ENCODE data around the gene DAAM2. TPM values are rescaled to one million over a fixed set of nuclear protein-coding genes. Genes with fewer than 3 reads are reported as not detected.

DAAM2 gene
- total and polyA plus RNA-seq, 4 donors: 1.9 to 17.0 (median 4.4) TPM

DNA sequence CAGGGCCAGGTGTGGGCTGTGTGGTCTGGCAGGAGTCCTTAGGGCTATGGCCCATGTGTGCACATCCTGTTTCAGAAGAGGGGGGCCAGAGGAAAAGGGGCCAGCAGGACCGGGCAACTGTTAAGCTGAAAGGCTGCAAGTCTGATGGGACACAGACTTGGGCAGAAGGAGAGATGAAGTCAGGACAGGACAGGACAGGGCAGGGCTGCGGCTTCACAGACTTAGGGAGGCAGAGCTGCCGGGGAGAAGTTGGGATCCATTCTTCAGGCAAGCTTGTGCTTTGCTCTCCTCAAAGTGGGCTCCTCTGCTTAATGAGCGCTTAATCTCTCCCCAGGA, 113.4 kb downstream of the DAAM2 start:
- TF ChIP-seq, protein P1, sequence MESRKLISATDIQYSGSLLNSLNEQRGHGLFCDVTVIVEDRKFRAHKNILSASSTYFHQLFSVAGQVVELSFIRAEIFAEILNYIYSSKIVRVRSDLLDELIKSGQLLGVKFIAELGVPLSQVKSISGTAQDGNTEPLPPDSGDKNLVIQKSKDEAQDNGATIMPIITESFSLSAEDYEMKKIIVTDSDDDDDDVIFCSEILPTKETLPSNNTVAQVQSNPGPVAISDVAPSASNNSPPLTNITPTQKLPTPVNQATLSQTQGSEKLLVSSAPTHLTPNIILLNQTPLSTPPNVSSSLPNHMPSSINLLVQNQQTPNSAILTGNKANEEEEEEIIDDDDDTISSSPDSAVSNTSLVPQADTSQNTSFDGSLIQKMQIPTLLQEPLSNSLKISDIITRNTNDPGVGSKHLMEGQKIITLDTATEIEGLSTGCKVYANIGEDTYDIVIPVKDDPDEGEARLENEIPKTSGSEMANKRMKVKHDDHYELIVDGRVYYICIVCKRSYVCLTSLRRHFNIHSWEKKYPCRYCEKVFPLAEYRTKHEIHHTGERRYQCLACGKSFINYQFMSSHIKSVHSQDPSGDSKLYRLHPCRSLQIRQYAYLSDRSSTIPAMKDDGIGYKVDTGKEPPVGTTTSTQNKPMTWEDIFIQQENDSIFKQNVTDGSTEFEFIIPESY (IDR thresholded peaks at IDR 0.05): no peak
- TF ChIP-seq FOXA2 (IDR thresholded peaks at IDR 0.05) (no peak), EGR1 (IDR thresholded peaks at IDR 0.05; ENCODE audit: low read depth in 2 of 2) (no peak), FOXA1 (IDR thresholded peaks at IDR 0.05) (no peak), JUND (IDR thresholded peaks at IDR 0.05) (no peak), GABPA (IDR thresholded peaks at IDR 0.05 in 1 of 2, conservative IDR thresholded peaks at IDR 0.05 in 1 of 2) (no peak), RAD21 (IDR thresholded peaks at IDR 0.05) (no peak), HNF4G (IDR thresholded peaks at IDR 0.05) (no peak), HNF4A (conservative IDR thresholded peaks at IDR 0.05) (no peak), YY1 (IDR thresholded peaks at IDR 0.05) (no peak), RXRA (IDR thresholded peaks at IDR 0.05) (no peak), SP1 (IDR thresholded peaks at IDR 0.05) (no peak), TAF1 (conservative IDR thresholded peaks at IDR 0.05) (no peak), NR2F2 (IDR thresholded peaks at IDR 0.05) (no peak)
- TF ChIP-seq, protein P2, sequence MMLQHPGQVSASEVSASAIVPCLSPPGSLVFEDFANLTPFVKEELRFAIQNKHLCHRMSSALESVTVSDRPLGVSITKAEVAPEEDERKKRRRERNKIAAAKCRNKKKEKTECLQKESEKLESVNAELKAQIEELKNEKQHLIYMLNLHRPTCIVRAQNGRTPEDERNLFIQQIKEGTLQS (IDR thresholded peaks at IDR 0.05): no peak
- TF ChIP-seq, protein P3, sequence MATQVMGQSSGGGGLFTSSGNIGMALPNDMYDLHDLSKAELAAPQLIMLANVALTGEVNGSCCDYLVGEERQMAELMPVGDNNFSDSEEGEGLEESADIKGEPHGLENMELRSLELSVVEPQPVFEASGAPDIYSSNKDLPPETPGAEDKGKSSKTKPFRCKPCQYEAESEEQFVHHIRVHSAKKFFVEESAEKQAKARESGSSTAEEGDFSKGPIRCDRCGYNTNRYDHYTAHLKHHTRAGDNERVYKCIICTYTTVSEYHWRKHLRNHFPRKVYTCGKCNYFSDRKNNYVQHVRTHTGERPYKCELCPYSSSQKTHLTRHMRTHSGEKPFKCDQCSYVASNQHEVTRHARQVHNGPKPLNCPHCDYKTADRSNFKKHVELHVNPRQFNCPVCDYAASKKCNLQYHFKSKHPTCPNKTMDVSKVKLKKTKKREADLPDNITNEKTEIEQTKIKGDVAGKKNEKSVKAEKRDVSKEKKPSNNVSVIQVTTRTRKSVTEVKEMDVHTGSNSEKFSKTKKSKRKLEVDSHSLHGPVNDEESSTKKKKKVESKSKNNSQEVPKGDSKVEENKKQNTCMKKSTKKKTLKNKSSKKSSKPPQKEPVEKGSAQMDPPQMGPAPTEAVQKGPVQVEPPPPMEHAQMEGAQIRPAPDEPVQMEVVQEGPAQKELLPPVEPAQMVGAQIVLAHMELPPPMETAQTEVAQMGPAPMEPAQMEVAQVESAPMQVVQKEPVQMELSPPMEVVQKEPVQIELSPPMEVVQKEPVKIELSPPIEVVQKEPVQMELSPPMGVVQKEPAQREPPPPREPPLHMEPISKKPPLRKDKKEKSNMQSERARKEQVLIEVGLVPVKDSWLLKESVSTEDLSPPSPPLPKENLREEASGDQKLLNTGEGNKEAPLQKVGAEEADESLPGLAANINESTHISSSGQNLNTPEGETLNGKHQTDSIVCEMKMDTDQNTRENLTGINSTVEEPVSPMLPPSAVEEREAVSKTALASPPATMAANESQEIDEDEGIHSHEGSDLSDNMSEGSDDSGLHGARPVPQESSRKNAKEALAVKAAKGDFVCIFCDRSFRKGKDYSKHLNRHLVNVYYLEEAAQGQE (IDR thresholded peaks at IDR 0.05): no peak
- TF ChIP-seq, protein P4, sequence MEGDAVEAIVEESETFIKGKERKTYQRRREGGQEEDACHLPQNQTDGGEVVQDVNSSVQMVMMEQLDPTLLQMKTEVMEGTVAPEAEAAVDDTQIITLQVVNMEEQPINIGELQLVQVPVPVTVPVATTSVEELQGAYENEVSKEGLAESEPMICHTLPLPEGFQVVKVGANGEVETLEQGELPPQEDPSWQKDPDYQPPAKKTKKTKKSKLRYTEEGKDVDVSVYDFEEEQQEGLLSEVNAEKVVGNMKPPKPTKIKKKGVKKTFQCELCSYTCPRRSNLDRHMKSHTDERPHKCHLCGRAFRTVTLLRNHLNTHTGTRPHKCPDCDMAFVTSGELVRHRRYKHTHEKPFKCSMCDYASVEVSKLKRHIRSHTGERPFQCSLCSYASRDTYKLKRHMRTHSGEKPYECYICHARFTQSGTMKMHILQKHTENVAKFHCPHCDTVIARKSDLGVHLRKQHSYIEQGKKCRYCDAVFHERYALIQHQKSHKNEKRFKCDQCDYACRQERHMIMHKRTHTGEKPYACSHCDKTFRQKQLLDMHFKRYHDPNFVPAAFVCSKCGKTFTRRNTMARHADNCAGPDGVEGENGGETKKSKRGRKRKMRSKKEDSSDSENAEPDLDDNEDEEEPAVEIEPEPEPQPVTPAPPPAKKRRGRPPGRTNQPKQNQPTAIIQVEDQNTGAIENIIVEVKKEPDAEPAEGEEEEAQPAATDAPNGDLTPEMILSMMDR (IDR thresholded peaks at IDR 0.05; ENCODE audit: low read depth, low read length, missing input control): no peak
- TF ChIP-seq, protein P5, sequence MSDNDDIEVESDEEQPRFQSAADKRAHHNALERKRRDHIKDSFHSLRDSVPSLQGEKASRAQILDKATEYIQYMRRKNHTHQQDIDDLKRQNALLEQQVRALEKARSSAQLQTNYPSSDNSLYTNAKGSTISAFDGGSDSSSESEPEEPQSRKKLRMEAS (IDR thresholded peaks at IDR 0.05): no peak
- Histone ChIP-seq H3K4me1 (ENCODE audit: control insufficient read depth in 4 of 4, insufficient read depth in 4 of 4, low read length in 3 of 4) (peaks cover 3 to 25% (median 12%) of the 10 kb centered on the region in 4 donors), H3K27me3 (ENCODE audit: control insufficient read depth in 4 of 4, insufficient read depth in 4 of 4, low read length in 3 of 4) (no peaks in the 10 kb centered on the region), H3K27ac (ENCODE audit: low read depth in 1 of 2, low read length in 2 of 2) (no peak overlapping the region), H3K4me3 (ENCODE audit: low read depth in 1 of 3, low read length in 3 of 3) (no peak overlapping the region), H3K36me3 (ENCODE audit: control insufficient read depth in 4 of 4, insufficient read depth in 3 of 4, low read depth in 1 of 4, low read length in 3 of 4) (peaks cover 3 to 26% (median 15%) of the 10 kb centered on the region in 4 donors), H3K9me3 (ENCODE audit: control insufficient read depth in 4 of 4, low read length in 3 of 4) (no peaks in the 10 kb centered on the region), H3K9ac (ENCODE audit: low read depth in 1 of 2, low read length in 2 of 2) (no peak overlapping the region)
- no peak for DNase-seq (ENCODE audit: low spot score)
- WGBS: 88% methylated on average over 4 of the region's 4 CpGs

Data from liver (tissue), 9 donors.